OCI-LY7 (cell line): ENCODE results near the gene DCT. TPM values are rescaled to one million over a fixed set of nuclear protein-coding genes. Genes with fewer than 3 reads are reported as not detected.

Source experiments
- BruUV-seq: library from RNA; stranded (reverse); fragments of 400-500 nt; replicated peaks from 2 replicates; lab custom pipeline; 2021; lab: Mats Ljungman, UMichigan
- CTCF ChIA-PET: fragments of 300-600 bp; sonication (Branson Sonifier 250); formaldehyde crosslinking; loops from one replicate; lab custom pipeline; 2022; ENCODE audit warnings: antibody characterized with exemption; ENCODE audit not compliant: unreplicated experiment; lab: Charles Lee
- POLR2A ChIA-PET: fragments of 300-600 bp; sonication (Branson Sonifier 250); formaldehyde crosslinking; loops from one replicate; lab custom pipeline; 2022; ENCODE audit warnings: antibody characterized with exemption; lab: Charles Lee
- DNase-seq: peaks from one replicate; pipeline ENCODE4 v3.0.0-alpha.2; 2015; ENCODE audit warnings: low spot score
- H2AFZ ChIP-seq: fragments of 200-600 bp; sonication (generic), shearing (Covaris generic); 2 replicates; pipeline ENCODE4 v1.6.1; 2014; ENCODE audit warnings: mild to moderate bottlenecking, antibody characterized with exemption, low read length, moderate library complexity
- H3K27ac ChIP-seq: fragments of 200-600 bp; sonication (generic); 2 replicates; pipeline ENCODE4 v1.5.1; 2014; ENCODE audit warnings: mixed run types, low read depth, mild to moderate bottlenecking, moderate library complexity, low read length, inconsistent platforms; ENCODE audit not compliant: poor library complexity, severe bottlenecking
- H3K36me3 ChIP-seq: fragments of 200-600 bp; sonication (generic); 2 replicates; pipeline ENCODE4 v1.6.1; 2014; ENCODE audit warnings: mild to moderate bottlenecking, antibody characterized with exemption, low read length, moderate library complexity, mixed read lengths; ENCODE audit not compliant: insufficient read depth
- H3K4me1 ChIP-seq: fragments of 200-600 bp; sonication (generic); 2 replicates; pipeline ENCODE4 v1.5.1; 2014; ENCODE audit warnings: mild to moderate bottlenecking, low read length; ENCODE audit not compliant: insufficient read depth, poor library complexity, severe bottlenecking
- H3K4me2 ChIP-seq: fragments of 200-600 bp; sonication (generic); 2 replicates; pipeline ENCODE4 v1.6.1; 2014; ENCODE audit warnings: mild to moderate bottlenecking, low read length
- H3K4me3 ChIP-seq: fragments of 200-600 bp; sonication (generic); 2 replicates; pipeline ENCODE4 v1.5.1; 2014; ENCODE audit warnings: mild to moderate bottlenecking, low read depth, low read length; ENCODE audit not compliant: poor library complexity, severe bottlenecking
- H3K79me2 ChIP-seq: fragments of 200-600 bp; sonication (generic); 2 replicates; pipeline ENCODE4 v1.6.1; 2016; ENCODE audit warnings: low read depth, mild to moderate bottlenecking, low read length, moderate library complexity, mixed read lengths; ENCODE audit not compliant: insufficient read depth
- H3K9me2 ChIP-seq: fragments of 200-600 bp; sonication (generic); 2 replicates; pipeline ENCODE4 v1.6.1; 2016; ENCODE audit warnings: mild to moderate bottlenecking, low read length, mixed read lengths; ENCODE audit not compliant: insufficient read depth
- H3K9me3 ChIP-seq: fragments of 200-600 bp; sonication (generic); 2 replicates; pipeline ENCODE4 v1.6.1; 2014; ENCODE audit warnings: mild to moderate bottlenecking, mixed run types, low read length, mixed read lengths
- H4K20me1 ChIP-seq: fragments of 200-600 bp; sonication (generic); 2 replicates; pipeline ENCODE4 v1.6.1; 2014; ENCODE audit warnings: mild to moderate bottlenecking, antibody characterized with exemption, low read length, moderate library complexity, mixed read lengths; ENCODE audit not compliant: insufficient read depth
- EZH2phosphoT487 ChIP-seq: fragments of 200-600 bp; sonication (generic); IDR thresholded peaks from 2 replicates; pipeline ENCODE4 v1.6.1; 2018; ENCODE audit warnings: low read depth, borderline replicate concordance, mild to moderate bottlenecking, mixed run types, antibody characterized with exemption, low read length, moderate library complexity, mixed read lengths
- intact Hi-C: fragments of 100-400 bp; cut with micrococcal nuclease; formaldehyde crosslinking; loops from one replicate; pipeline ENCODE4 v1.10.0; 2022; ENCODE audit not compliant: unreplicated experiment
- total RNA-seq, 2 experiments: library from RNA; depleted of rRNA in 1 of 2; stranded (reverse); fragments of >200 nt in 1 of 2; shearing (Covaris generic) in 1 of 2; gene quantifications; 2 replicates each; pipeline ENCODE4 v1.2.3, GENCODE V29; 2014 to 2022
- TF ChIP-seq, protein P1 (sequence below): fragments of 200-600 bp; sonication (generic); conservative IDR thresholded peaks from 2 replicates; pipeline ENCODE4 v1.5.1; 2014; ENCODE audit warnings: mild to moderate bottlenecking, antibody characterized with exemption, low read length, moderate library complexity, mixed read lengths

DCT gene
- total RNA-seq, 2 experiments from 2014 or later = 0.25 TPM; not detected in 1

DNA sequence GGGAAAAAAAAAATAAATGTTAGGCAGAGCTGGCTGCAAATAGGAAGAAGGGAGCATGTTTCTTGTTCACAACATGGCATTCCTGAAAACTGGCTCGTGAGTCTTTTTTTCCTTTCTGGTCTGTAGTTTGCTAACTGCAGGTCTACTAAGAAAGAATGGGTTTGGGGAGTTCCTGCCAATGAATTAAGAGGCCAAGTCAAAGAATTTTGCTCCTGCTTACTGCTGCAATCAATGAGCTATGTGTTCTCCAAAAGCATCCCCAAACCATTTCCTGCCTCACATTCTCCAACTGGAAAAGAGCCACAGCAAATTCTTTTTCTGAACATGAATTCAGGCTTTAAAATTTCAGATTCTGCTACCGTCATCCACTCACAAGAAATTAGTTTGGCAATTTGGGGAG, 88.6 kb downstream of the DCT start:
- Histone ChIP-seq H4K20me1 (no peaks in the 10 kb centered on the region), H3K79me2 (no peaks in the 10 kb centered on the region), H3K9me3 (no peaks in the 10 kb centered on the region), H3K4me3 (no peak overlapping the region), H2AFZ (no peak overlapping the region), H3K4me2 (no peak overlapping the region), H3K27ac (no peak overlapping the region), H3K9me2 (no peaks in the 10 kb centered on the region), H3K36me3 (no peaks in the 10 kb centered on the region), H3K4me1 (no peaks in the 10 kb centered on the region)
- TF ChIP-seq, protein P1, sequence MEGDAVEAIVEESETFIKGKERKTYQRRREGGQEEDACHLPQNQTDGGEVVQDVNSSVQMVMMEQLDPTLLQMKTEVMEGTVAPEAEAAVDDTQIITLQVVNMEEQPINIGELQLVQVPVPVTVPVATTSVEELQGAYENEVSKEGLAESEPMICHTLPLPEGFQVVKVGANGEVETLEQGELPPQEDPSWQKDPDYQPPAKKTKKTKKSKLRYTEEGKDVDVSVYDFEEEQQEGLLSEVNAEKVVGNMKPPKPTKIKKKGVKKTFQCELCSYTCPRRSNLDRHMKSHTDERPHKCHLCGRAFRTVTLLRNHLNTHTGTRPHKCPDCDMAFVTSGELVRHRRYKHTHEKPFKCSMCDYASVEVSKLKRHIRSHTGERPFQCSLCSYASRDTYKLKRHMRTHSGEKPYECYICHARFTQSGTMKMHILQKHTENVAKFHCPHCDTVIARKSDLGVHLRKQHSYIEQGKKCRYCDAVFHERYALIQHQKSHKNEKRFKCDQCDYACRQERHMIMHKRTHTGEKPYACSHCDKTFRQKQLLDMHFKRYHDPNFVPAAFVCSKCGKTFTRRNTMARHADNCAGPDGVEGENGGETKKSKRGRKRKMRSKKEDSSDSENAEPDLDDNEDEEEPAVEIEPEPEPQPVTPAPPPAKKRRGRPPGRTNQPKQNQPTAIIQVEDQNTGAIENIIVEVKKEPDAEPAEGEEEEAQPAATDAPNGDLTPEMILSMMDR = no peak
- no peak for TF ChIP-seq EZH2phosphoT487
- intact Hi-C loops = no loop called here
- no TSS peak for BruUV-seq
- ChIA-PET POLR2A (interaction anchor here (0.6 to 0.7 kb wide), 2 partner anchors 382 to 798 kb away, joined by 3 read pairs; no protein-coding TSS in a partner anchor), CTCF (no interaction called here)
- no peak for DNase-seq

DNA sequence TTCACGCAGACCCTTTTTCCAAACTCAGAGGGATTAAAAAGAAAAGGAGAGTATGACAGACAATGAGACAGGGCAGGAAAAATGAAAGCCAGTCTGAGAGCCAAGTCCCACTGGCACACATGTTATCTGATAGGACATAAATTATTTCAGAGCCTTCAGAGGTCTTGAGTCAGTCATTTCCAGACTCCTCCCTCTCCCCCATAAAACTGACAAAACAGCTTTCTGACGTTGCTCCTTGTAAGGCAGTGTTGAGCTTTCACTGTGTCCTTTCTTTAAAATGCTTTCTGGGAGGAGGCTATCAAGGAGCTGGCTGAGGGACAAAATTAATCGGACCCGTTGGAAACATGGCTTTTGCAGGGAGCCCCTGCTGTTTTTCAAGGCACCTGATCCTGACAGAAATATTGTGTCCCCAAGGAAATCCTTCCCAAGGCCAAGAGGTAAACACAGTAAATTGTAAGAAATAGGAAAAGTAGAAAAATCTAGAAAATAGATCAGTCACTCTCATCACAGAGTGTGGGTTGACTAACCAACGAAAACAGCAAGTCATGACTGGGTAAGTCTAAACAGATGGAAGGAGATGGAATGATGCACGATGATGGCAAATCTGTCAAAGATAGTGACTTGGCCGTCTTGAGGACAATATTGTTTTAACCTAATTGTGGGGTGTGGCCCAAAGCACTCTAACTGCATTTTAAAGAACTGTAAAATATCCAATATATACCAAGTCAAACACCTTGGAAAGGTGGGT, 89.7 kb downstream of the DCT start:
- CTCF ChIA-PET = no interaction called here
- intact Hi-C loops = no loop called here
- no TSS peak for BruUV-seq
- Histone ChIP-seq H3K4me1 (no peaks in the 10 kb centered on the region), H3K4me3 (no peak overlapping the region), H3K36me3 (no peaks in the 10 kb centered on the region), H3K27ac (no peak overlapping the region), H3K9me3 (no peaks in the 10 kb centered on the region), H2AFZ (no peak overlapping the region), H4K20me1 (no peaks in the 10 kb centered on the region), H3K4me2 (no peak overlapping the region), H3K79me2 (no peaks in the 10 kb centered on the region), H3K9me2 (no peaks in the 10 kb centered on the region)
- TF ChIP-seq EZH2phosphoT487 = no peak
- TF ChIP-seq, protein P1 = no peak
- POLR2A ChIA-PET = no interaction called here
- no peak for DNase-seq

DNA sequence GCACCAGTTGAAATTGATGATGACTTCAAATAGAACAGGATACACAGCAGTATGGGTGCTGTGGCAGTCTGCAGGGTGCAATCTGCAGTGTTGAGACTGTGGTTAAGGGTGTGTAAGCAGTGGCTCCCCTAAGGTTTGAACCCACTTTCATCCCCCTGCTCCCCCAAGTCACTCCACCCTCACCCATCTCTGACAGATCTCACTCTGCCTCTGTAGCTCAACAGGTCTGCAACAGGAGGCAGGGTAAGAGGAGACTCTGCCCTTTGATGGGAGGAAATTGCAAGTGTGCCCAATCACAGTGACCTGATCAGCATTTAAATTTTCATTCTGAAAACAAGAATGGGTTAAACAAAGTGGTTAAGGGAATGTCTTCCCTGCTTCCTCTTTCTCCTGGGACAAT, 92.4 kb downstream of the DCT start:
- Histone ChIP-seq H3K79me2 (no peaks in the 10 kb centered on the region), H2AFZ (no peak overlapping the region), H3K36me3 (no peaks in the 10 kb centered on the region), H3K9me3 (no peaks in the 10 kb centered on the region), H3K4me1 (no peaks in the 10 kb centered on the region), H3K4me2 (no peak overlapping the region), H3K4me3 (no peak overlapping the region), H4K20me1 (no peaks in the 10 kb centered on the region), H3K9me2 (no peaks in the 10 kb centered on the region), H3K27ac (no peak overlapping the region)
- CTCF ChIA-PET = no interaction called here
- TF ChIP-seq EZH2phosphoT487 = no peak
- TF ChIP-seq, protein P1 = no peak
- intact Hi-C loops = no loop called here
- POLR2A ChIA-PET = no interaction called here
- BruUV-seq = no TSS peak
- DNase-seq = no peak
